ENCODE data around the gene OCA2. TPM values are rescaled to one million over a fixed set of nuclear protein-coding genes. Genes with fewer than 3 reads are reported as not detected.
A peak's percentile ranks its signal among the peaks of the same experiment; 100 is the strongest.

The OCA2 gene
- total RNA-seq, 6 experiments from 2014 or later = 0.07 to 0.13 (median 0.12) TPM; not detected in 3

DNA sequence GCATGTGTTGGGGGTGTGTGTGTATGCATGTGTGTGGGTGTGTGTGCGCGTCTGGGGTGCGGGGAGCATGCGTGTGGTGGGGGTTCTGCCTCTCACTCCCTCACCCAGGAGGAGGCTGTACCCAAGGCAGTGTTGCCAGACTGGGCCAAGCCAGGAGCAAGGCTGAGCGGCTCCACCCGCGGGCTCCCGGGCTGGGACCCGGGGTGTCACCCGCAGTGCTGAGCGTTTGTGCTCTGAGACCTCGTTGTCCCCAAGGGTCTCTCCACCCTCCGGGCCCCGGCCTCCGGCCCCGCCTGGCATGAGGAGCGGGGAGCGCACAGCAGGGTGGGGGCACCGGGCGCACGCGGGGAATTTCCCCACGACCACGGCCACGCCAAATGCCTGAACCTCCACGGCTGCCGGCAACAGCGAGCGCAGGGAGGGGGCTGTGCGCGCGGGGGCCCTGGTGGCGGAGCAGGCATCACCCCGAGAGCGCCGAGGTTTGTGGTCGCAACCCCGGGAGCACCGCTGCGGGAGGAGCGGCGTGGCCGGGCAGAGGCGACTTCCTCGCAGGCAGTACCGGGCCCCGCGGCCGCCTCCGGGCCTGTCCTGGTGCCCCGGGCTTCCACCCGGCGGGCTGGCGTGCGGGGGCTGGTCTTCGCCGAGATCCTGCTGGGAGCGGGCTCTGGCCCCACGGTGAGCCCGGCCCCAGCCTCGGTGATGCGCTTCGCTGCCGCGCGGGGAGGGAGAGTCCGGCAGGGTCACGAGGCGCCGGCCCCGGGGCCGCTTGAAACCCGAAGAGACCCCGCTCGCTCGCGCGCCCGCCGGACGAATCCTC lies 7.4 kb upstream of the OCA2 start:
- peak overlapping the region; percentile 14 to 39 (median 37) for H3K4me3 ChIP-seq
- ATAC-seq = peak; percentile 25 to 45 (median 38)
- TF ChIP-seq, protein P1, sequence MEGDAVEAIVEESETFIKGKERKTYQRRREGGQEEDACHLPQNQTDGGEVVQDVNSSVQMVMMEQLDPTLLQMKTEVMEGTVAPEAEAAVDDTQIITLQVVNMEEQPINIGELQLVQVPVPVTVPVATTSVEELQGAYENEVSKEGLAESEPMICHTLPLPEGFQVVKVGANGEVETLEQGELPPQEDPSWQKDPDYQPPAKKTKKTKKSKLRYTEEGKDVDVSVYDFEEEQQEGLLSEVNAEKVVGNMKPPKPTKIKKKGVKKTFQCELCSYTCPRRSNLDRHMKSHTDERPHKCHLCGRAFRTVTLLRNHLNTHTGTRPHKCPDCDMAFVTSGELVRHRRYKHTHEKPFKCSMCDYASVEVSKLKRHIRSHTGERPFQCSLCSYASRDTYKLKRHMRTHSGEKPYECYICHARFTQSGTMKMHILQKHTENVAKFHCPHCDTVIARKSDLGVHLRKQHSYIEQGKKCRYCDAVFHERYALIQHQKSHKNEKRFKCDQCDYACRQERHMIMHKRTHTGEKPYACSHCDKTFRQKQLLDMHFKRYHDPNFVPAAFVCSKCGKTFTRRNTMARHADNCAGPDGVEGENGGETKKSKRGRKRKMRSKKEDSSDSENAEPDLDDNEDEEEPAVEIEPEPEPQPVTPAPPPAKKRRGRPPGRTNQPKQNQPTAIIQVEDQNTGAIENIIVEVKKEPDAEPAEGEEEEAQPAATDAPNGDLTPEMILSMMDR (IDR thresholded peaks at IDR 0.05) = no peak
- TF ChIP-seq POLR2A (IDR thresholded peaks at IDR 0.05) = no peak
- peaks cover 0 to 15% of the 10 kb centered on the region in 2 donors for H3K27me3 ChIP-seq
- peaks cover 0 to 14% (median 0%) of the 10 kb centered on the region in 4 donors for H3K4me1 ChIP-seq
- intact Hi-C loops (cut with DNase I) = no loop called here
- peaks cover 0 to 3% (median 0%) of the 10 kb centered on the region in 4 donors for H3K36me3 ChIP-seq
- H3K9me3 ChIP-seq = no peaks in the 10 kb centered on the region
- DNase-seq = no peak
- WGBS (ENCODE audit: insufficient coverage, low coverage, low lambda C conversion rate, missing lambda C conversion rate) = 0% methylated on average over 1 of the region's 81 CpGs
- no peak overlapping the region for H3K27ac ChIP-seq

DNA sequence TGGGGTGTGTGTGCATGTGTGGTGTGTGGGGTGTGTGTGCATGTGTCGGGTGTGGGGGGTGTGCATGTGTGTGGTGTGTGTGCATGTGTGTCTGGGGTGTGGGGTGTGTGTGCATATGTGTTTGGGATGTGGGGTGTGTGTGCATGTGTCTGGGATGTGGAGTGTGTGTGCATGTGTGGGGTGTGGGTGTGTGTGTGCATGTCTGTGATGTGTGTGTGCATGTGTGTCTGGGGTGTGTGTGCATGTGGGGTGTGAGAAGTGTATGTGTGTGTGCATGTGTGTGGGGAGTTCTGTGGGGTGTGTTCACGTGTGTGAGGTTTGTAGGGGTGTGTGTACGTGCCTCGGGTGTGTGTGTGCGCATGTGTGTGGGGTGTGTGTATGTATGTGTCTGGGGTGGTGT lies 6.7 kb upstream of the OCA2 start:
- H3K27ac ChIP-seq = no peak overlapping the region
- no peak overlapping the region for H3K4me3 ChIP-seq
- 92% methylated on average over 5 of the region's 5 CpGs for WGBS (ENCODE audit: insufficient coverage, low coverage, low lambda C conversion rate, missing lambda C conversion rate)
- H3K36me3 ChIP-seq = no peaks in the 10 kb centered on the region
- H3K9me3 ChIP-seq = no peaks in the 10 kb centered on the region
- no peak for ATAC-seq
- no peak for TF ChIP-seq POLR2A (IDR thresholded peaks at IDR 0.05)
- TF ChIP-seq, protein P1 (IDR thresholded peaks at IDR 0.05) = no peak
- peaks cover 0 to 15% of the 10 kb centered on the region in 2 donors for H3K27me3 ChIP-seq
- peaks cover 0 to 14% (median 0%) of the 10 kb centered on the region in 4 donors for H3K4me1 ChIP-seq
- intact Hi-C loops (cut with DNase I) = no loop called here
- no peak for DNase-seq

DNA sequence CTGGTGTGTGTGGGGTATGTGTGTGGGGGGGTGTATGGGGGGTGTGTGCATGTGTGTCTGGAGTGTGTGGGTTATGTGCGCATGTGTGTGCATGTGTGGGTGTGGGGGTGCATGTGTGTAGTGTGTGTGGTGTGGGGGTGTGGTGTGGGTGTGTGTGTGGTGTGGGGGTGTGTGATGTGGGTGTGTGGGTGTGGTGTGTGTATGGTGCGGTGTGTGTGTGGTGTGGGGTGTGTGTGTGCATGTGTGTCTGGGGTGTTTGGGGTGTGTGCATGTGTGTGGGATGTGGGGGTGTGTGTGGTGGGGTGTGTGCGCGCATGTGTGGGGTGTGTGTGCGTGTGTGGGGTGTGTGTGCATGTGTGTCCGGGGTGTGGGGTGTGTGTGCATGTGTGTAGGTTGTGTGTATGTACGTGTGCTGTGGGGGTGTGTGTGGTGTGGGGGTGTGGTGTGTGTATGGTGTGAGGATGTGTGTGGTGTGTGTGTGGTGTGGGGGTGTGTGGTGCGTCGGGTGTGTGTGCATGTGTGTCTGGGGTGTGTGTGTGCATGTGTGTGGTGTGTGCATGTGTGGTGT lies 6.2 kb upstream of the OCA2 start:
- no peak overlapping the region for H3K27ac ChIP-seq
- no peaks in the 10 kb centered on the region for H3K36me3 ChIP-seq
- H3K4me3 ChIP-seq = no peak overlapping the region
- DNase-seq (no peak), ATAC-seq (no peak)
- intact Hi-C loops (cut with DNase I) = no loop called here
- no peaks in the 10 kb centered on the region for H3K9me3 ChIP-seq
- H3K27me3 ChIP-seq = peaks cover 0 to 15% of the 10 kb centered on the region in 2 donors
- H3K4me1 ChIP-seq = peaks cover 0 to 14% (median 0%) of the 10 kb centered on the region in 4 donors
- no peak for TF ChIP-seq POLR2A (IDR thresholded peaks at IDR 0.05)
- TF ChIP-seq, protein P1 (IDR thresholded peaks at IDR 0.05) = no peak
- WGBS (ENCODE audit: insufficient coverage, low coverage, low lambda C conversion rate, missing lambda C conversion rate) = 90% methylated on average over 9 of the region's 9 CpGs

DNA sequence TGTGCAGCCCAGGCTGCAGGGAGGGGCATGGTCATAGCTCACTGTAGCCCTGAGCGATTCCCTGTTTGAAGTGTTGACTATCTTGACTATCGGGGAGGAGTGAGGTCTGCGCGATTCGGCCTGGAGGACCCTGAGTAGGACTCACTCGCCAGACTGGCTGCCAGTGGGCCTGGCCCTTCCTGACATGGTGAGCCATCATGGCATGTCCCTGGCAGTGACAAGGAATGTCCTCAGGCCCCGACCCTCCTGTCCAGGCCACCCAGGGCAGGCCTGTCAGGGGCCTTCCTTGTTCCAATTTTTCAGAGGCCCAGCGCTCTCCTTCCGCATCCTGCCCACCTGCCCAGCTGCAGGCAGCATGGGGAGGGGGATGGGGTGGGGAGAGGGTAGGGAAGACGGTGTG lies 5.2 kb upstream of the OCA2 start:
- DNase-seq (no peak), ATAC-seq (no peak)
- no peak overlapping the region for H3K4me3 ChIP-seq
- H3K27me3 ChIP-seq = peaks cover 0 to 17% of the 10 kb centered on the region in 2 donors
- no peaks in the 10 kb centered on the region for H3K36me3 ChIP-seq
- 98% methylated on average over 5 of the region's 10 CpGs for WGBS (ENCODE audit: insufficient coverage, low coverage, low lambda C conversion rate, missing lambda C conversion rate)
- peaks cover 0 to 14% (median 0%) of the 10 kb centered on the region in 4 donors for H3K4me1 ChIP-seq
- intact Hi-C loops (cut with DNase I) = no loop called here
- no peak overlapping the region for H3K27ac ChIP-seq
- TF ChIP-seq, protein P1 (IDR thresholded peaks at IDR 0.05) = no peak
- no peak for TF ChIP-seq POLR2A (IDR thresholded peaks at IDR 0.05)
- no peaks in the 10 kb centered on the region for H3K9me3 ChIP-seq
